Sigmoid colon (tissue), 4 donors: ENCODE results near the gene SRGAP2B.
"Not testable (repeated sequence)": the region's sequence is repeated elsewhere in the genome, so short reads cannot be mapped to it uniquely, and the experiment has no call there.

Experiments
- EP300 ChIP-seq, 4 donors: sonication (generic); formaldehyde crosslinking; IDR thresholded peaks; one replicate each; pipeline ENCODE4 v1.6.1; 2017; ENCODE audit warnings: antibody characterized with exemption in 4 of 4
- POLR2A ChIP-seq, 2 donors: fragments of 450-650 bp; IDR thresholded peaks; one replicate each; pipeline ENCODE4 v1.6.1; 2016; ENCODE audit warnings: antibody characterized with exemption in 2 of 2, mild to moderate bottlenecking in 2 of 2, moderate library complexity in 2 of 2
- POLR2AphosphoS5 ChIP-seq, 4 donors: sonication (generic); formaldehyde crosslinking; IDR thresholded peaks; one replicate each; pipeline ENCODE4 v1.6.1; 2017; ENCODE audit warnings: antibody characterized with exemption in 4 of 4
- TF ChIP-seq, protein P1 (sequence below), 4 experiments: fragments of 450-650 bp in 3 of 4; fragments of 200-600 bp in 1 of 4; IDR thresholded peaks; one replicate each; pipeline ENCODE4 v1.5.1; 2016 to 2019; ENCODE audit warnings: antibody characterized with exemption in 4 of 4, mild to moderate bottlenecking in 3 of 4, moderate library complexity in 2 of 4

DNA sequence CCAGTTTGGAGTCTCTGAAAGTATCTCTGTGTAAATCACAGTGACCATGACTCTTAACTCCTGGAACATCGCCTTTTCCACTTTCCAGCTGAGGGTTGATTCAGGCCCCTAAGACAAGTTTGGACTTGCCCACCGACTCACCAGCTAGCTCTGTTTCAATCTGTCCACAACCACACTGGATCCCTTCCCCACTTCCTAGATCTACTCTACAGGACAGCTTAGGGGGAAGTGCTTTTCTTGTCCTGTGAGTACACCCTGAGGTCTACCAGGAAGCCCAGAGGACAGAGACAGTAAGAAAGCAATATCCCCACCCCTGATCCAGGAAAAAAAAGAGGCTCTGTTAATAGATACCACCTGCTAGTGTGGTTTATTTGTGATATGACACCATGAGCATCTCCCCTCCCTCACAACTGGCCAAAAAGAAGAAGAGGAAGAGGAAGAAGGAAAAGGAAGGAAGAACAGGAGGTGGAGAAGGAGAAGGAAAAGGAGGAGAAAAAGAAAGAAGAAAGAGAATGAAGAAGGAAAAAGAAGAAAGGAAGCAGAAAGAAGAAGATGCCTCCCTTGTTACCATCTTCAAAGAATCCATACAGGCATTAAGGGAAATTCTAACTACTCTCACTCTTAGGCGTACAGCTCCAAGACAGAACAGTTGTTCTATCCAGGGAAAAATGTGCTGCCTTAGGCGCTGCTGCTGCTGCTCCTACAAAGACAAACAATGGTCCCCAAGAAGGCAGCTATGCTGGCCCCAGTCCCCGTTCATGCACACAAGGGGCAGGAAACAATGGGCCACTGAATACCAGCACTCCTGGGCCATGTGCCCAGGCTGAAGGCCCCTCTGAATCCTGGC lies 96.8 kb downstream of the SRGAP2B start:
- TF ChIP-seq, protein P1, sequence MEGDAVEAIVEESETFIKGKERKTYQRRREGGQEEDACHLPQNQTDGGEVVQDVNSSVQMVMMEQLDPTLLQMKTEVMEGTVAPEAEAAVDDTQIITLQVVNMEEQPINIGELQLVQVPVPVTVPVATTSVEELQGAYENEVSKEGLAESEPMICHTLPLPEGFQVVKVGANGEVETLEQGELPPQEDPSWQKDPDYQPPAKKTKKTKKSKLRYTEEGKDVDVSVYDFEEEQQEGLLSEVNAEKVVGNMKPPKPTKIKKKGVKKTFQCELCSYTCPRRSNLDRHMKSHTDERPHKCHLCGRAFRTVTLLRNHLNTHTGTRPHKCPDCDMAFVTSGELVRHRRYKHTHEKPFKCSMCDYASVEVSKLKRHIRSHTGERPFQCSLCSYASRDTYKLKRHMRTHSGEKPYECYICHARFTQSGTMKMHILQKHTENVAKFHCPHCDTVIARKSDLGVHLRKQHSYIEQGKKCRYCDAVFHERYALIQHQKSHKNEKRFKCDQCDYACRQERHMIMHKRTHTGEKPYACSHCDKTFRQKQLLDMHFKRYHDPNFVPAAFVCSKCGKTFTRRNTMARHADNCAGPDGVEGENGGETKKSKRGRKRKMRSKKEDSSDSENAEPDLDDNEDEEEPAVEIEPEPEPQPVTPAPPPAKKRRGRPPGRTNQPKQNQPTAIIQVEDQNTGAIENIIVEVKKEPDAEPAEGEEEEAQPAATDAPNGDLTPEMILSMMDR (IDR thresholded peaks at IDR 0.05) = not testable (repeated sequence)
- not testable (repeated sequence) for TF ChIP-seq EP300, POLR2A, POLR2AphosphoS5 (IDR thresholded peaks at IDR 0.05)
